VCaP (cell line): ENCODE results near the gene NFATC1.

Experiments
- H3K27ac ChIP-seq: fragments of 450-650 bp; 2 replicates; pipeline ENCODE4 v1.5.1; 2017
- CTCF ChIP-seq: fragments of 450-650 bp; conservative IDR thresholded peaks from 2 replicates; pipeline ENCODE4 v1.5.1; 2017; ENCODE audit warnings: mild to moderate bottlenecking, moderate library complexity

The NFATC1 gene

DNA sequence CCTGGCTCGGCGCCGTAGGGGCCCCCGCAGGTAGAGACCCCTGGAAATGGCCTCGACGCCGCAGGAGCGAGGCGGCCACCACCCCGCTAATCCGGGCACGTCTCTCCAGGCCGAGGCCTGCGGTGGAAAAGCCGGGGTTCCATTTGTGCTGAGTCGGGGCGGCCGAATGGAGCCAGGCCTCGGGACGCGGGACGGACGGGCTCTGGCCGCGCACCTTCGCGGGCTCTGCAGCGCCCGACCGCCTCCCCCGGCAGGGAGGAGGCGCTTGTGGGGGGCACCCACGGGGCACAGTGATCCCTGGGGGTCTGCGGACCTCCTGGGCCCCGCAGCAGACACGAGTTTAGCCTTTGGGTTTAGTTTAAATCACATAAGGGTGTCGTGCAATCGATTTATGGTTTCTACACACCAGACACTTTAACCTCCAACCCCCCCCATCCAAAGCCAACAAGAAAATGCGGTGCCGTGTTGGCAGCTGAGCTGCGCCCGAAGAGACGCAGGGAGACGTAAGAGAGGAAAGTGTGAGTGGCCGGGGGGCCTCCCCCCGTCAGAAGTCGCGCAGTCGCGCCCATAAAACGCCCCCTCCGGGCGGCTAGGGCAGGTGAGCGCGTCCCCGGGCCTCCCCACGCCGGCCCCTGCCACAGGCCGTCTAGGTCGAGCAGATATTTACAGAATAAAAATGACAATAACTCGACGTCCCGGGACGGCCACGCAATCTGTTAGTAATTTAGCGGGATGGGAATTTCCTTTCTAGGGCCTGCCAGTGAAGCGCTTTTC, 1.0 kb upstream of the NFATC1 start:
- H3K27ac ChIP-seq, result no peak overlapping the region

DNA sequence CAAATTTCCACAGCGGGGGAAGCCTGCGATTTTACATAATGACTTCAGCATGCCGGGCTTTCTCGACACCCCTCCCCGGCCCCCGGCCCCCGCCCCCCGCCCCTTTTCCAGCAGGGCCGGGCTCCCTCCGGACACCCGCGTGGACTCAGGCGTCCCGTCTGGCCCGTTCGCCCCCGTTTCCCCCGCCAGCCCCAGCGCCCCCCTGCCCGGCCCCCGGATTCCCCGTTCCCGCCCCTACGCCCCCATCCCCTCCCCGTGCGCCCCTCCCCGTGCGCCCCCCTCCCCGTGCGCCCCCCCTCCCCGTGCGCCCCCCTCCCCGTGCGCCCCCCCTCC, 456 bp upstream of the NFATC1 start:
- no peak for TF ChIP-seq CTCF

More for the DNA sequence above, 1.0 kb upstream of the NFATC1 start:
- no peak for TF ChIP-seq CTCF

DNA sequence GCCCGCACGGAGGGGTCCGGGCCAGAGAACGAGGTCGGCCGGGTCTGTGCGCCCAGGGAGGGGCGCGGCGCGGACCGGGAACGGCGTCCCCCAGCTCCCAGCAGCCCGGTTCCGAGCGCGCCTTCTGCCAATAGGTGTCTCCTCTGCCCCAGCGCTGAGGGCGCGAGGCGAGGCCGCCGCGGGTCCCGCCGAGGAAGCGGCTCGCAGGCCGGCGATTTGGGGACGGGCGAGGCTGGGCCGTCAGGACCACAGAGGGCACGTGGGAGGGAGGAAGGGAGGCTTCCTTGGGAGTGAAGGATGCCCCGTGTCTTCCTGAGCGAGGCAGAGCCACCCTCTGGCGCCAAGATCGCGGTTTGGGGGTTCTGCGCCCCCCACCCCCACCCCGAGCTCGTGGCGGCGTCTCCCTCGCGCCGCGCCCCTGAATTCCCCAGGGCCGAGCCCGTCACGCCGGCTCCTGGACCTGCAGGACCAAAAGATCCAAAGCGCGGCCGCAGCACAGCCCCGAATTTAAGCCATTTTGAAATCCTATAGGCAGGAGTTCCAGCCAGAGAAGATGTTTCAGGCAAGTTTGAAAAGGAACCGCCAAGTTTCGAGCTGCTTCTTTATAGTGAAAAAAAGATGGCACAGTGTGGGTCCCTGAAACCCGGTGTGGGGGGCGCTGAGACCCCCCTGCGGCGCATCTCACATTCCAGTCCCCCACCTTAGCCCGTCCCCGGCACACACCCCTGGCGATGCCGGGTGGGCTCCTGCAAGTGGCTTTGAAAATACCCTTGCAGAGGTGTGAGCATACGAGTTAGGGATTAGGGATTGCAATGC, 909 bp downstream of the NFATC1 start:
- no peak overlapping the region for H3K27ac ChIP-seq
- peak; percentile 51 for TF ChIP-seq CTCF

More for the DNA sequence above, 456 bp upstream of the NFATC1 start:
- no peak overlapping the region for H3K27ac ChIP-seq

GRCh38 chr18:79397247-79397829, 1.6 kb downstream of the NFATC1 start:
- TF ChIP-seq CTCF, result no peak

DNA sequence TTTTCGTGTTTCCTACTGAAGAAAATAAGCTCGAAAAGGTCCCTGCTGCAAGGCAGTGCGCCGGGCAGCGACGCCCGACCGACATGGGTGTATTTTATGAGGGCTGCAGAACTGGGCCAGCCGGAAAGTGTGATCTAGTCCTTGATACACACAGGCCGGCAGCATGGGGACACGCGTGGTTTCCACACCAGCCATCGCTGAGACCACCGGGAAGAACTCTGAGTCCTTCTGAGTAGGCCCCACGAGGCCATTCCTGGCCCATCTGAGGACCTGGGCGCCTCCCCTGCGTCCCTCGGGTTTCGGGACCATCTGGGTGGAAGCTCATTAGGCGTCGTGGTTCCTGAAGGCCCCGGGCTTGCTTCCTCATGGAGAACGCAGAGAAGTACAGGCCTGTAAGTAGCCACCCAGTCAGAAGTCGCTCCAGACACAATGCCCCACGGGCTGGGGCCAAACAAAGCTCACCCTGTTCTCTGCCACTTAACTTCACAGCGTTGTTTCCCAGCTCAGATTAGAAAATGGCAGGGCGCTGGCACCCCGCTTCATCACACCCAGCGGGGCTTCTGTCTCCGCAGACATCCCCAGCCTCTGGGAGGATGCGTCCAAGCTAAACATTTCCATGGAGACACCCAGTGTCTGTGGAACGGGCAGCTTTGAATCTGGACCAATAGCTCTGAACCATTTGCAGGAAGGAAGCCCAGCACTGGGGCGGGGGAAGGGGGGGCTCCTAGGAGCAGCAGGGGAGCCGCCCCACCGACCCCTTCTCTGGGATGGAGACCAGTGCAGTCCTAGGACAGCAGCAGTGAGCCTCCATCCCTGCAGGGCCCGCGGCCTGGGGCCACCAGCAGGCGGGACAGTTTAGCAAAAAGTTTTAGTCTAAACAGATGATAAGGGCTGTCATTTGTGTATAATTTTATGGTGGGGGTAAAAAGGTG, 2.4 kb downstream of the NFATC1 start:
- H3K27ac ChIP-seq, result no peak overlapping the region
- TF ChIP-seq CTCF, result no peak

More at GRCh38 chr18:79397247-79397829, 1.6 kb downstream of the NFATC1 start:
- no peak overlapping the region for H3K27ac ChIP-seq

- TF ChIP-seq CTCF, result no peak
- H3K27ac ChIP-seq, result no peak overlapping the region; the same call in 1 of the 2 replicates
These were observed 3.7 kb downstream of the NFATC1 start for GRCh38 chr18:79399275-79400081.
